Common myeloid progenitor, CD34-positive (primary cell): ENCODE results near the gene NELFB.

Experiments
- CTCF ChIA-PET: fragments of 350-600 bp; sonication (Branson Sonifier 250); formaldehyde crosslinking; loops from one replicate; lab custom pipeline; 2021; ENCODE audit warnings: antibody characterized with exemption; lab: Charles Lee
- POLR2A ChIA-PET: fragments of 350-600 bp; sonication (Branson Sonifier 250); formaldehyde crosslinking; loops from one replicate; lab custom pipeline; 2021; ENCODE audit warnings: antibody characterized with exemption; lab: Charles Lee
- DNase-seq, 3 donors: peaks; one replicate each; pipeline versions ENCODE4 v3.0.0 to v3.0.0-alpha.2; 2013
- H3K27ac ChIP-seq, 2 experiments: 1 replicate in 1 of 2; 2 replicates in 1 of 2; pipeline ENCODE4 v1.7.0; 2013; ENCODE audit warnings: inconsistent platforms in 2 of 2, low read length in 2 of 2, mild to moderate bottlenecking in 2 of 2, low read depth in 1 of 2, moderate library complexity in 1 of 2; ENCODE audit not compliant: severe bottlenecking in 2 of 2, insufficient read depth in 1 of 2, poor library complexity in 1 of 2
- H3K27me3 ChIP-seq, 5 experiments: replicated peaks in 2 of 5; 1 replicate in 3 of 5; 2 replicates in 2 of 5; pipeline versions ENCODE4 v1.6.1 to v1.7.0; 2013; ENCODE audit warnings: low read length in 4 of 5, mild to moderate bottlenecking in 2 of 5, moderate library complexity in 2 of 5, inconsistent platforms in 1 of 5; ENCODE audit not compliant: insufficient read depth in 5 of 5, control insufficient read depth in 4 of 5
- H3K36me3 ChIP-seq, 4 experiments: 1 replicate in 2 of 4; 2 replicates in 2 of 4; pipeline versions ENCODE4 v1.6.1 to v1.7.0; 2013; ENCODE audit warnings: low read length in 3 of 4, control low read depth in 1 of 4, mild to moderate bottlenecking in 1 of 4; ENCODE audit not compliant: control insufficient read depth in 4 of 4, insufficient read depth in 4 of 4
- H3K4me1 ChIP-seq, 4 experiments: 1 replicate in 3 of 4; 2 replicates in 1 of 4; pipeline versions ENCODE4 v1.6.1 to v1.7.1; 2013; ENCODE audit warnings: low read length in 3 of 4, mild to moderate bottlenecking in 3 of 4, control low read depth in 1 of 4, inconsistent platforms in 1 of 4, moderate library complexity in 1 of 4; ENCODE audit not compliant: control insufficient read depth in 4 of 4, insufficient read depth in 4 of 4; ENCODE audit errors: control extremely low read depth in 1 of 4
- H3K4me3 ChIP-seq, 7 experiments: 1 replicate in 4 of 7; 2 replicates in 3 of 7; pipeline versions ENCODE4 v1.5.1 to v1.7.0; 2013; ENCODE audit warnings: mild to moderate bottlenecking in 7 of 7, low read length in 6 of 7, moderate library complexity in 6 of 7, inconsistent platforms in 2 of 7, low read depth in 2 of 7, control low read depth in 1 of 7; ENCODE audit not compliant: insufficient read depth in 4 of 7, control insufficient read depth in 1 of 7; ENCODE audit errors: extremely low read depth in 1 of 7
- H3K9me3 ChIP-seq, 5 experiments: 1 replicate in 4 of 5; 2 replicates in 1 of 5; pipeline versions ENCODE4 v1.6.1 to v1.7.1; 2013; ENCODE audit warnings: low read length in 4 of 5, mild to moderate bottlenecking in 2 of 5, inconsistent platforms in 1 of 5, low read depth in 1 of 5, moderate library complexity in 1 of 5; ENCODE audit not compliant: control insufficient read depth in 4 of 5, insufficient read depth in 2 of 5; ENCODE audit errors: control extremely low read depth in 1 of 5
- WGBS: methylation state at CpG from one replicate; pipeline ENCODE4 v1.1.5; 2013; ENCODE audit not compliant: insufficient coverage; 5-methylcytosine and 5-hydroxymethylcytosine counted together

The NELFB gene

GRCh38 chr9:137250329-137251193, 4.6 kb upstream of the NELFB start:
- DNase-seq, result no peak
- Histone ChIP-seq H3K4me3 (no peak overlapping the region), H3K4me1 (peaks cover 0 to 12% (median 11%) of the 10 kb centered on the region in 4 experiments), H3K36me3 (no peaks in the 10 kb centered on the region), H3K9me3 (no peaks in the 10 kb centered on the region), H3K27me3 (no peaks in the 10 kb centered on the region), H3K27ac (no peak overlapping the region)
- ChIA-PET POLR2A (no interaction called here), CTCF (interaction anchor here (0.7 to 0.9 kb wide), 2 partner anchors 10 to 14 kb away, joined by 3 to 5 read pairs; partner anchors contain the start of gene TUBB4B)
- WGBS, result 94% methylated on average over 17 of the region's 18 CpGs

GRCh38 chr9:137251194-137251461, 4.0 kb upstream of the NELFB start, which contains the start of gene STPG3:
STPG3 (plus strand) TSS chr9:137251286; CDS start chr9:137251287, 1 bp downstream.
- ChIA-PET CTCF (no interaction called here), POLR2A (no interaction called here)
- Histone ChIP-seq H3K36me3 (peaks cover 0 to under 1% (median 0%) of the 10 kb centered on the region in 4 experiments), H3K4me1 (peaks cover 0 to 16% (median 16%) of the 10 kb centered on the region in 4 experiments), H3K27me3 (no peaks in the 10 kb centered on the region), H3K9me3 (no peaks in the 10 kb centered on the region), H3K27ac (no peak within 1 kb of the TSS), H3K4me3 (no peak within 1 kb of the TSS)
- 97% methylated on average over 3 of the region's 4 CpGs for WGBS
- DNase-seq, result no peak

- no peaks in the 10 kb centered on the region for H3K9me3 ChIP-seq
- no peak overlapping the region for H3K27ac ChIP-seq
- ChIA-PET CTCF (no interaction called here), POLR2A (interaction anchor here (0.8 to 1.7 kb wide), 2 partner anchors 11 to 77 kb away, joined by 3 to 4 read pairs; partner anchors contain the start of gene TUBB4B)
- peaks cover 0 to 22% (median 22%) of the 10 kb centered on the region in 4 experiments for H3K4me1 ChIP-seq
- H3K36me3 ChIP-seq, result peaks cover 0 to 6% (median 1%) of the 10 kb centered on the region in 4 experiments
- no peak overlapping the region for H3K4me3 ChIP-seq
- WGBS, result 97% methylated on average over 18 of the region's 22 CpGs
- H3K27me3 ChIP-seq, result no peaks in the 10 kb centered on the region
- no peak for DNase-seq
These were observed 3.4 kb upstream of the NELFB start for GRCh38 chr9:137251490-137252268.

- peaks cover 0 to 10% (median 4%) of the 10 kb centered on the region in 4 experiments for H3K36me3 ChIP-seq
- H3K9me3 ChIP-seq, result no peaks in the 10 kb centered on the region
- peaks cover 0 to 27% (median 25%) of the 10 kb centered on the region in 4 experiments for H3K4me1 ChIP-seq
- CTCF ChIA-PET, result interaction anchor here (1.0 to 2.5 kb wide), 3 partner anchors 8 to 10 kb away, joined by 3 to 10 read pairs (median 8); no protein-coding TSS in a partner anchor
- no peak overlapping the region for H3K4me3 ChIP-seq
- DNase-seq, result no peak
- H3K27me3 ChIP-seq, result no peaks in the 10 kb centered on the region
- H3K27ac ChIP-seq, result no peak overlapping the region
- 91% methylated on average over 27 of the region's 35 CpGs for WGBS
- POLR2A ChIA-PET, result interaction anchor here (0.8 to 2.5 kb wide), 3 partner anchors 8 to 79 kb away, joined by 3 to 8 read pairs (median 4); partner anchors contain the start of gene TUBB4B
These were observed 2.3 kb upstream of the NELFB start for GRCh38 chr9:137252555-137253506.

GRCh38 chr9:137253717-137254623, 1.2 kb upstream of the NELFB start:
- ChIA-PET CTCF (interaction anchor here (1.0 to 2.5 kb wide), 4 partner anchors 9 to 12 kb away, joined by 3 to 10 read pairs (median 6); no protein-coding TSS in a partner anchor), POLR2A (interaction anchor here (2.5 to 2.7 kb wide), 2 partner anchors 9 to 14 kb away, joined by 8 to 14 read pairs; partner anchors contain the start of gene TUBB4B)
- Histone ChIP-seq H3K4me1 (peaks cover 0 to 27% (median 25%) of the 10 kb centered on the region in 4 experiments), H3K36me3 (peaks cover 0 to 13% (median 12%) of the 10 kb centered on the region in 4 experiments), H3K4me3 (peak overlapping the region in 6 of 7 experiments; percentile 82 to 94 (median 89)), H3K9me3 (no peaks in the 10 kb centered on the region), H3K27me3 (no peaks in the 10 kb centered on the region), H3K27ac (peak overlapping the region in 1 of 2 experiments; percentile 68)
- 96% methylated on average over 20 of the region's 21 CpGs for WGBS
- DNase-seq, result no peak
